Measurements from ENCODE around the gene SLMAP. TPM values are rescaled to one million over a fixed set of nuclear protein-coding genes. Genes with fewer than 3 reads are reported as not detected.

Gene SLMAP
- polyA plus RNA-seq, 1 of the 3 experiments (the other 2 are of a cell fraction): 10.5 TPM

DNA sequence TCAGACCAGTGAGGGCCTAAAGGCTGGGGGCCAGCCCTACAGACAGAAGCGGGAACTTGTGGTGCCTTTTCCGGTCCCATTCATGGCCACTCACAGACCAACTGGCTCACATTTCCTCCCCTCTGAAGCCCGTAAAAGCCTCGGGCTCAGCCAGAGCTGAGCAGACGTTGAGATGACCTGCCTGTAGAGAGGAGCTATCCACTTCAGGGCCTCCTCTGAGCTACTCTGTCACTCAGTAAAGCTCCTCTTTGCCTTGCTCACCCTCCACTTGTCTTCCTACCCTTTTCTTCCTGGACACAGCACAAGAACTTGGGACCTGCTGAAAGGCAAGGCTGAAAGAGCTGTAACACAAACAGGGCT lies 53.5 kb downstream of the SLMAP start:
- Histone ChIP-seq H3K4me2 (no peak overlapping the region), H3K4me1 (ENCODE audit: control insufficient read depth in 1 of 2, insufficient read depth in 2 of 2, low read depth in 1 of 2, low read length in 1 of 2) (0 out of 4 replicates have a peak, but pooled peaks cover 0 to 5% of the 10 kb centered on the region in 2 experiments), H3F3A (replicated peaks; ENCODE audit: insufficient read depth) (peaks cover 12% of the 10 kb centered on the region), H4K20me1 (ENCODE audit: insufficient read depth) (peaks cover 50% of the 10 kb centered on the region), H3K4me3 (ENCODE audit: low read depth in 2 of 2, low read length in 1 of 2) (no peak overlapping the region), H3K9ac (no peak overlapping the region), H3K36me3 (replicated peaks in 1 of 2; ENCODE audit: control insufficient read depth in 1 of 2, insufficient read depth in 2 of 2, low read length in 1 of 2) (peaks cover 0 to 9% of the 10 kb centered on the region in 2 experiments), H3K9me3 (peaks cover 3% of the 10 kb centered on the region), H3K27ac (ENCODE audit: low read depth in 2 of 2, low read length in 1 of 2) (no peak overlapping the region), H3K79me2 (ENCODE audit: insufficient read depth) (peaks cover 94% of the 10 kb centered on the region), H2AFZ (ENCODE audit: low read depth) (no peak overlapping the region), H3K9me2 (no peaks in the 10 kb centered on the region), H3K27me3 (ENCODE audit: insufficient read depth) (no peaks in the 10 kb centered on the region)
- CTCF ChIA-PET: interaction anchor here (0.9 kb wide), 1 partner anchor 22 kb away, joined by 6 read pairs; no protein-coding TSS in a partner anchor
- no peak for DNase-seq
- POLR2A ChIA-PET: interaction anchor here (0.5 kb wide), 1 partner anchor 140 kb away, joined by 3 read pairs; no protein-coding TSS in a partner anchor
- WGBS (ENCODE audit: low lambda C conversion rate): 100% methylated on average over 1 of the region's 5 CpGs
- TF ChIP-seq, protein P1, sequence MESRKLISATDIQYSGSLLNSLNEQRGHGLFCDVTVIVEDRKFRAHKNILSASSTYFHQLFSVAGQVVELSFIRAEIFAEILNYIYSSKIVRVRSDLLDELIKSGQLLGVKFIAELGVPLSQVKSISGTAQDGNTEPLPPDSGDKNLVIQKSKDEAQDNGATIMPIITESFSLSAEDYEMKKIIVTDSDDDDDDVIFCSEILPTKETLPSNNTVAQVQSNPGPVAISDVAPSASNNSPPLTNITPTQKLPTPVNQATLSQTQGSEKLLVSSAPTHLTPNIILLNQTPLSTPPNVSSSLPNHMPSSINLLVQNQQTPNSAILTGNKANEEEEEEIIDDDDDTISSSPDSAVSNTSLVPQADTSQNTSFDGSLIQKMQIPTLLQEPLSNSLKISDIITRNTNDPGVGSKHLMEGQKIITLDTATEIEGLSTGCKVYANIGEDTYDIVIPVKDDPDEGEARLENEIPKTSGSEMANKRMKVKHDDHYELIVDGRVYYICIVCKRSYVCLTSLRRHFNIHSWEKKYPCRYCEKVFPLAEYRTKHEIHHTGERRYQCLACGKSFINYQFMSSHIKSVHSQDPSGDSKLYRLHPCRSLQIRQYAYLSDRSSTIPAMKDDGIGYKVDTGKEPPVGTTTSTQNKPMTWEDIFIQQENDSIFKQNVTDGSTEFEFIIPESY (IDR thresholded peaks at IDR 0.05; ENCODE audit: borderline replicate concordance, low read depth): no peak

DNA sequence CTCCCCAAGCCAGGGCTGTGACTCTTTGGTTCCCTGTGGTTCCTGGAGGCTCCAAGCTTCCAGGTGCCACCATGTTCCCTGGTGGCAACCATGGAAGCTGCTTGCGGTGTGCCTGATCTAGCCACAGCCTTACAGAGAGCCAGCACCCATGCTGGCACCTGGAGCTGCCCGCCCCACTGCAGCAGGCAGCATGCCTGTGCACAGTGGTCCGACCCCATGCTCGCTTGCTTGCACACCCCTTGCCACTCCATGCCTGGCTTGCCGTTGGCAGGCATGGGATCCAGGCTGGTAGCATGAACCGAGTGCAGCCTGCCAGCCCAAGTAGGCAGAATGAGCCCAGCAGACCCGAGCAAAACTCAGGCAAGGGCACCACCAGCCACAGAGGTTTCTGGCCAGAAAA lies 53.9 kb downstream of the SLMAP start:
- Histone ChIP-seq H4K20me1 (ENCODE audit: insufficient read depth) (peaks cover 46% of the 10 kb centered on the region), H3F3A (replicated peaks; ENCODE audit: insufficient read depth) (peaks cover 11% of the 10 kb centered on the region), H3K36me3 (replicated peaks in 1 of 2; ENCODE audit: control insufficient read depth in 1 of 2, insufficient read depth in 2 of 2, low read length in 1 of 2) (peaks cover 0 to 9% of the 10 kb centered on the region in 2 experiments), H3K9ac (no peak overlapping the region), H2AFZ (ENCODE audit: low read depth) (no peak overlapping the region), H3K27ac (ENCODE audit: low read depth in 2 of 2, low read length in 1 of 2) (no peak overlapping the region), H3K27me3 (ENCODE audit: insufficient read depth) (no peaks in the 10 kb centered on the region), H3K4me3 (ENCODE audit: low read depth in 2 of 2, low read length in 1 of 2) (no peak overlapping the region), H3K4me1 (ENCODE audit: control insufficient read depth in 1 of 2, insufficient read depth in 2 of 2, low read depth in 1 of 2, low read length in 1 of 2) (0 out of 4 replicates have a peak, but pooled peaks cover 0 to 5% of the 10 kb centered on the region in 2 experiments), H3K9me3 (peaks cover 3% of the 10 kb centered on the region), H3K9me2 (no peaks in the 10 kb centered on the region), H3K4me2 (no peak overlapping the region), H3K79me2 (ENCODE audit: insufficient read depth) (peaks cover 93% of the 10 kb centered on the region)
- POLR2A ChIA-PET: no interaction called here
- CTCF ChIA-PET: no interaction called here
- TF ChIP-seq GABPA (IDR thresholded peaks at IDR 0.05; ENCODE audit: low read depth) (no peak), FOSL2 (IDR thresholded peaks at IDR 0.05; ENCODE audit: borderline replicate concordance, low read depth) (no peak), SMC3 (IDR thresholded peaks at IDR 0.05; ENCODE audit: low read depth, low read length) (no peak), TAF1 (IDR thresholded peaks at IDR 0.05; ENCODE audit: borderline replicate concordance, low read depth, low read length) (no peak), EP300 (IDR thresholded peaks at IDR 0.05; ENCODE audit: borderline replicate concordance in 1 of 2, low read depth in 1 of 2, low read length in 1 of 2) (no peak), MXI1 (IDR thresholded peaks at IDR 0.05; ENCODE audit: low read depth, low read length) (no peak), RCOR1 (IDR thresholded peaks at IDR 0.05; ENCODE audit: low read length) (no peak), MEF2A (IDR thresholded peaks at IDR 0.05; ENCODE audit: borderline replicate concordance, low read depth) (no peak), GATA2 (CRISPR knock-in tag; IDR thresholded peaks at IDR 0.05) (no peak), YY1 (IDR thresholded peaks at IDR 0.05; ENCODE audit: low read depth) (no peak), TEAD4 (IDR thresholded peaks at IDR 0.05; ENCODE audit: borderline replicate concordance, insufficient read depth) (no peak), CHD2 (IDR thresholded peaks at IDR 0.05; ENCODE audit: low read length, partially characterized antibody) (no peak), NRF1 (IDR thresholded peaks at IDR 0.05; ENCODE audit: low read depth, low read length) (no peak)
- TF ChIP-seq, protein P2, sequence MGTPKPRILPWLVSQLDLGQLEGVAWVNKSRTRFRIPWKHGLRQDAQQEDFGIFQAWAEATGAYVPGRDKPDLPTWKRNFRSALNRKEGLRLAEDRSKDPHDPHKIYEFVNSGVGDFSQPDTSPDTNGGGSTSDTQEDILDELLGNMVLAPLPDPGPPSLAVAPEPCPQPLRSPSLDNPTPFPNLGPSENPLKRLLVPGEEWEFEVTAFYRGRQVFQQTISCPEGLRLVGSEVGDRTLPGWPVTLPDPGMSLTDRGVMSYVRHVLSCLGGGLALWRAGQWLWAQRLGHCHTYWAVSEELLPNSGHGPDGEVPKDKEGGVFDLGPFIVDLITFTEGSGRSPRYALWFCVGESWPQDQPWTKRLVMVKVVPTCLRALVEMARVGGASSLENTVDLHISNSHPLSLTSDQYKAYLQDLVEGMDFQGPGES (IDR thresholded peaks at IDR 0.05; ENCODE audit: low read depth, low read length): no peak
- TF ChIP-seq, protein P3, sequence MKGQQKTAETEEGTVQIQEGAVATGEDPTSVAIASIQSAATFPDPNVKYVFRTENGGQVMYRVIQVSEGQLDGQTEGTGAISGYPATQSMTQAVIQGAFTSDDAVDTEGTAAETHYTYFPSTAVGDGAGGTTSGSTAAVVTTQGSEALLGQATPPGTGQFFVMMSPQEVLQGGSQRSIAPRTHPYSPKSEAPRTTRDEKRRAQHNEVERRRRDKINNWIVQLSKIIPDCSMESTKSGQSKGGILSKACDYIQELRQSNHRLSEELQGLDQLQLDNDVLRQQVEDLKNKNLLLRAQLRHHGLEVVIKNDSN (IDR thresholded peaks at IDR 0.05; ENCODE audit: borderline replicate concordance, low read depth): no peak
- TF ChIP-seq, protein P4, sequence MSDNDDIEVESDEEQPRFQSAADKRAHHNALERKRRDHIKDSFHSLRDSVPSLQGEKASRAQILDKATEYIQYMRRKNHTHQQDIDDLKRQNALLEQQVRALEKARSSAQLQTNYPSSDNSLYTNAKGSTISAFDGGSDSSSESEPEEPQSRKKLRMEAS (IDR thresholded peaks at IDR 0.05; ENCODE audit: low read depth): no peak
- TF ChIP-seq, protein P5, sequence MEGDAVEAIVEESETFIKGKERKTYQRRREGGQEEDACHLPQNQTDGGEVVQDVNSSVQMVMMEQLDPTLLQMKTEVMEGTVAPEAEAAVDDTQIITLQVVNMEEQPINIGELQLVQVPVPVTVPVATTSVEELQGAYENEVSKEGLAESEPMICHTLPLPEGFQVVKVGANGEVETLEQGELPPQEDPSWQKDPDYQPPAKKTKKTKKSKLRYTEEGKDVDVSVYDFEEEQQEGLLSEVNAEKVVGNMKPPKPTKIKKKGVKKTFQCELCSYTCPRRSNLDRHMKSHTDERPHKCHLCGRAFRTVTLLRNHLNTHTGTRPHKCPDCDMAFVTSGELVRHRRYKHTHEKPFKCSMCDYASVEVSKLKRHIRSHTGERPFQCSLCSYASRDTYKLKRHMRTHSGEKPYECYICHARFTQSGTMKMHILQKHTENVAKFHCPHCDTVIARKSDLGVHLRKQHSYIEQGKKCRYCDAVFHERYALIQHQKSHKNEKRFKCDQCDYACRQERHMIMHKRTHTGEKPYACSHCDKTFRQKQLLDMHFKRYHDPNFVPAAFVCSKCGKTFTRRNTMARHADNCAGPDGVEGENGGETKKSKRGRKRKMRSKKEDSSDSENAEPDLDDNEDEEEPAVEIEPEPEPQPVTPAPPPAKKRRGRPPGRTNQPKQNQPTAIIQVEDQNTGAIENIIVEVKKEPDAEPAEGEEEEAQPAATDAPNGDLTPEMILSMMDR (IDR thresholded peaks at IDR 0.05): no peak
- TF ChIP-seq, protein P6, sequence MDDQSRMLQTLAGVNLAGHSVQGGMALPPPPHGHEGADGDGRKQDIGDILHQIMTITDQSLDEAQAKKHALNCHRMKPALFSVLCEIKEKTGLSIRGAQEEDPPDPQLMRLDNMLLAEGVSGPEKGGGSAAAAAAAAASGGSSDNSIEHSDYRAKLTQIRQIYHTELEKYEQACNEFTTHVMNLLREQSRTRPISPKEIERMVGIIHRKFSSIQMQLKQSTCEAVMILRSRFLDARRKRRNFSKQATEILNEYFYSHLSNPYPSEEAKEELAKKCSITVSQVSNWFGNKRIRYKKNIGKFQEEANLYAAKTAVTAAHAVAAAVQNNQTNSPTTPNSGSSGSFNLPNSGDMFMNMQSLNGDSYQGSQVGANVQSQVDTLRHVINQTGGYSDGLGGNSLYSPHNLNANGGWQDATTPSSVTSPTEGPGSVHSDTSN (IDR thresholded peaks at IDR 0.05): no peak
- whole genome bisulfite sequencing (ENCODE audit: low lambda C conversion rate): 100% methylated on average over 2 of the region's 7 CpGs
- DNase-seq: no peak

Data from SK-N-SH (cell line).